ENCODE data around the gene HOXB5. TPM values are rescaled to one million over a fixed set of nuclear protein-coding genes. Genes with fewer than 3 reads are reported as not detected.

Gene HOXB5
- total RNA-seq, 6 donors from 2014 or later = 0.39 to 5.0 (median 1.5) TPM

DNA sequence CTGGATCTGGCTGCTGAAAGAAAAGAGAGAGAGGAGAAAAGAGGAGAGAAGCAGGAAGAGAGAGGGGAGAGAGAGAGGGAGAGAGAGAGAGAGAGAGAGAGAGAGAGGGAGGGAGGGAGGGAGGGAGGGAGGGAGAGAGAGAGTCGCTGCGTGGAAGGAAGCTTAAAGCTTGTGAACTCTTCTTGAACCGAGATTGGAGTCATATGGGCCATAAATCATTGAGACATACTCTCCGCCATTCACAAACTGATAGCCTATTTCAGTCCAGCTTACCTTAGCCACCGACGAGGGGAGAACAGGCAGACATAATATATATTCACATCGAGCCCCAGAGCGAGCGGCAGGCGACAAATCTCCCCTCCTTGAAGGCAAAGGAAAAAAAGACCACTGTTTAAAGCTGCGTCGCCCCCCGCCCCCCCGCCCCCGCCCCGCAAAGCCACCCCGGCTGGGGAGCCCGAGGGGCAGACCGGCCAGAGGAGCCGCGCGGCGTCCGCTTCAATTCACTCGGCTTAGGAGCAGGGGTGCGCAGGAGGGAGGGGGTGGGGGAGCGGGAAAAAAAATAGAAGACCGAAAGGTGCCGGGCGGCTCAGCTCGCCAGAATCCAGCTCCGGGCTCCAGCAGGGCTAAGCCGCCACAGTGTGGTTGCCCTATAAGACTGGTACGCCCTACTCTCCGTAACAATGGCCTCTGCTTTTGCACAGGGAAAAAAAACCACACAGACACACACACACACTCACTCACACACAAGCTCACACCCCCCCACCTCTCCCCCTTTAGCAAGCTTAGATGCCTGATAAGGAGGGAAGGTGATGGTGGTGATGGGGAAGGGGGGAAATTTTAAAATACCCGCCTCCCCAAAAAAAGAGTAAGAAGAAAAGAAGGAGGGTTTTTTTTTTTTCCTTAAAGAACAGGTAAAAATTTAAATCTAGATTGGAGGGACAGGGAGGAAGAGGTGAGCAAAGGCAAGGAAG is 38.0 kb downstream of the HOXB5 start:
- Histone ChIP-seq H3K36me3 (no peaks in the 10 kb centered on the region), H3K27me3 (peaks cover 0 to 25% (median 11%) of the 10 kb centered on the region in 4 donors), H3K9me3 (no peaks in the 10 kb centered on the region), H3K27ac (peak overlapping the region; percentile 60 to 86 (median 79)), H3K4me1 (peaks cover 3 to 13% (median 4%) of the 10 kb centered on the region in 4 donors), H3K4me3 (peak overlapping the region in 3 of 4 donors; percentile 14 to 40 (median 35))
- no peak for TF ChIP-seq POLR2A (IDR thresholded peaks at IDR 0.05)
- TF ChIP-seq, protein P1, sequence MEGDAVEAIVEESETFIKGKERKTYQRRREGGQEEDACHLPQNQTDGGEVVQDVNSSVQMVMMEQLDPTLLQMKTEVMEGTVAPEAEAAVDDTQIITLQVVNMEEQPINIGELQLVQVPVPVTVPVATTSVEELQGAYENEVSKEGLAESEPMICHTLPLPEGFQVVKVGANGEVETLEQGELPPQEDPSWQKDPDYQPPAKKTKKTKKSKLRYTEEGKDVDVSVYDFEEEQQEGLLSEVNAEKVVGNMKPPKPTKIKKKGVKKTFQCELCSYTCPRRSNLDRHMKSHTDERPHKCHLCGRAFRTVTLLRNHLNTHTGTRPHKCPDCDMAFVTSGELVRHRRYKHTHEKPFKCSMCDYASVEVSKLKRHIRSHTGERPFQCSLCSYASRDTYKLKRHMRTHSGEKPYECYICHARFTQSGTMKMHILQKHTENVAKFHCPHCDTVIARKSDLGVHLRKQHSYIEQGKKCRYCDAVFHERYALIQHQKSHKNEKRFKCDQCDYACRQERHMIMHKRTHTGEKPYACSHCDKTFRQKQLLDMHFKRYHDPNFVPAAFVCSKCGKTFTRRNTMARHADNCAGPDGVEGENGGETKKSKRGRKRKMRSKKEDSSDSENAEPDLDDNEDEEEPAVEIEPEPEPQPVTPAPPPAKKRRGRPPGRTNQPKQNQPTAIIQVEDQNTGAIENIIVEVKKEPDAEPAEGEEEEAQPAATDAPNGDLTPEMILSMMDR (IDR thresholded peaks at IDR 0.05) = peak in 2 of 6 experiments; percentile 9 to 50
- peak in 1 of 2 donors; percentile 25 for ATAC-seq (ENCODE audit: low FRiP score in 2 of 2)
- DNase-seq = peak in 1 of 2 donors; percentile 74
- WGBS, 2 donors = 12 to 16% methylated on average over 29 to 36 of the region's 36 CpGs

DNA sequence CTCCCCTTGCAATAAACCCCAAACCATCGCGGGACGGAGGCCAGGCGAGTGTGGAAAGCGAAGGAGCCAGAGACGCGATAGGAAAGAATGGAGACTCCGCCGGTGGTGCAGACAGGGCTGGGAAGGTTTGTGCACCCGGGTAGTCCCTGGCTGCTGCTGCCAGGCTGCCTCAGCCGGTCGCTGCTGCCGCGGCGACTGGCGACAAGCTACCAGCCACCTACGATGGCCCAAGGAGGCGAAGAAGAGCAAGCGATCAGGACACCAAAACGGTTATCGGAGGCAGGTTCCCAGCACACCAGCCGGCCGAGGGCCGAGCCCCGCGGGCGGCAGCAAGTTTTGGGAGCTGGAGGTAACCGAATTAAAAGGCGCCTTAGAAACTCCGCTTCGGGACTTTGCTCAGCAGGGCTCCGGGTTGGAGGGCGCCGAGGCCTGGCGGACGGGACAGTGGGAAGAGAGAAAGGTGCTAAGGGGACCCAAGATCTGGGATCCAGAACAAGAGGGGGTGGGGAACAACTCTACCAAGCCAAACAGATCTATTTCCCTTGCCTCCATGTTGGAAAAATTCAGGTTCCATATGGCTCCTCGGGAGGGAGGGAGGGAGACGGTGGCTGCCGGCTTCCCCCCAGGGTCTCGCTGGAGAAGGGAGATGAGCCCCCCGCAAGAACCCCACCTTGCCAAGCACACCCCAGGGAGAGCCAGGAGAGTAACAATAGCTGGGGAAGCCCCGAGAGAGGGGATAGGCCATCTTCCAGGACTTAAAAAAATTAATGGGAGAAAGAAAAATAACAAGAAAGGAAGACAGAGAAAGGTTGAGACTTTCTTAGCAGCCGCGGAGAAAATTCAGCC is 38.9 kb downstream of the HOXB5 start:
- peaks cover 2 to 17% (median 6%) of the 10 kb centered on the region in 4 donors for H3K4me1 ChIP-seq
- DNase-seq = peak in 1 of 2 donors; percentile 79

DNA sequence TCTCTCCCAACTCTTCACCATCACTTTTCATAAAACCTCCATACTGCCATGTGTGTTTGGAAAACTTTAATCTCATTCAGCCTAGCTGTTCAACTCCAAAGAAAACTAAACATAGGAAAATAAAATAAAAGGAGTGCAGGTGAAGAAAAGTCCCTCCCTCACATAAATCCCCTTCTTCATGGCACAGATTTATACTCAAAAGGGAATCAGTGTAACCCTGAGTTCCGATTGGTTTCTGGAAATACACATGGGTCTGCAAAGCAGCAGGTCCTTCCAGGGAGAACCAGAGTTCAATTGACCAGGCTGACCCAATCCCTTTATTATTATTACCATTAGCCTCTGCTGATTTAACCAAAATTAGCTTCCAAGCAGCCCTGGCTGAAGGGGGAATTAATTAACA is 39.8 kb downstream of the HOXB5 start:
- H3K27ac ChIP-seq = peak overlapping the region; percentile 60 to 86 (median 76)
- ATAC-seq (ENCODE audit: low FRiP score in 2 of 2) = no peak
- no peaks in the 10 kb centered on the region for H3K9me3 ChIP-seq
- 55 to 60% methylated on average over 1 of the region's 1 CpG for WGBS, 2 donors
- no peak for DNase-seq
- TF ChIP-seq POLR2A (IDR thresholded peaks at IDR 0.05) = no peak
- TF ChIP-seq EP300 (IDR thresholded peaks at IDR 0.05) = no peak
- no peak for TF ChIP-seq POLR2AphosphoS5 (IDR thresholded peaks at IDR 0.05)
- TF ChIP-seq, protein P1 (IDR thresholded peaks at IDR 0.05) = no peak
- H3K4me3 ChIP-seq = peak overlapping the region in 2 of 4 donors; percentile 33 to 40
- H3K36me3 ChIP-seq = no peaks in the 10 kb centered on the region
- peaks cover 0 to 29% (median 13%) of the 10 kb centered on the region in 4 donors for H3K27me3 ChIP-seq
- H3K4me1 ChIP-seq = peaks cover 2 to 17% (median 6%) of the 10 kb centered on the region in 4 donors

More for the DNA sequence above, 38.9 kb downstream of the HOXB5 start:
- ATAC-seq (ENCODE audit: low FRiP score in 2 of 2) = no peak
- H3K27ac ChIP-seq = peak overlapping the region; percentile 56 to 86 (median 72)
- H3K27me3 ChIP-seq = peaks cover 0 to 29% (median 13%) of the 10 kb centered on the region in 4 donors
- H3K36me3 ChIP-seq = no peaks in the 10 kb centered on the region
- no peak for TF ChIP-seq POLR2A (IDR thresholded peaks at IDR 0.05)
- TF ChIP-seq POLR2AphosphoS5 (IDR thresholded peaks at IDR 0.05) = no peak
- no peaks in the 10 kb centered on the region for H3K9me3 ChIP-seq
- H3K4me3 ChIP-seq = peak overlapping the region in 3 of 4 donors; percentile 14 to 40 (median 33)
- whole genome bisulfite sequencing, 2 donors = 42 to 49% methylated on average over 26 to 44 of the region's 44 CpGs

GRCh38 chr17:48553190-48553547 is 40.4 kb downstream of the HOXB5 start:
- H3K4me1 ChIP-seq = peaks cover 2 to 17% (median 6%) of the 10 kb centered on the region in 4 donors
- H3K4me3 ChIP-seq = peak overlapping the region in 2 of 4 donors; percentile 33 to 40
- no peak for ATAC-seq (ENCODE audit: low FRiP score in 2 of 2)
- H3K36me3 ChIP-seq = no peaks in the 10 kb centered on the region
- WGBS, 2 donors = 46 to 51% methylated on average over 5 of the region's 5 CpGs
- no peak for TF ChIP-seq POLR2AphosphoS5 (IDR thresholded peaks at IDR 0.05)
- no peak for TF ChIP-seq POLR2A (IDR thresholded peaks at IDR 0.05)
- TF ChIP-seq, protein P1 (IDR thresholded peaks at IDR 0.05) = no peak
- TF ChIP-seq EP300 (IDR thresholded peaks at IDR 0.05) = no peak
- peak overlapping the region; percentile 29 to 86 (median 76) for H3K27ac ChIP-seq
- H3K27me3 ChIP-seq = peaks cover 0 to 29% (median 13%) of the 10 kb centered on the region in 4 donors
- H3K9me3 ChIP-seq = no peaks in the 10 kb centered on the region
- DNase-seq = no peak

Data from upper lobe of left lung (tissue), 6 donors.